HepG2 (cell line): Measurements from ENCODE around the gene TRPV6.

Experiments used
- POLR2A ChIP-seq, 2 experiments: IDR thresholded peaks; 2 replicates each; pipeline ENCODE4 v1.6.1; 2011; ENCODE audit warnings: low read depth in 2 of 2, low read length in 2 of 2, mild to moderate bottlenecking in 1 of 2, moderate library complexity in 1 of 2; ENCODE audit not compliant: insufficient read depth in 1 of 2
- POLR2AphosphoS2 ChIP-seq: IDR thresholded peaks from 2 replicates; pipeline ENCODE4 v1.6.1; 2011; ENCODE audit warnings: low read depth, low read length, improper control_type of control experiment
- RARG ChIP-seq: sonication (generic); formaldehyde crosslinking; IDR thresholded peaks from 2 replicates; pipeline ENCODE4 v1.4.0; 2020; ENCODE audit warnings: low read depth, mild to moderate bottlenecking, missing genetic modification reagents
- SOX6 ChIP-seq, 2 experiments: fragments of 450-650 bp in 1 of 2; sonication (generic) in 1 of 2; formaldehyde crosslinking in 1 of 2; IDR thresholded peaks; 2 replicates each; pipeline versions ENCODE4 v1.4.0 to v1.6.1; 2017 to 2020; ENCODE audit warnings: antibody characterized with exemption in 1 of 2, mild to moderate bottlenecking in 1 of 2, missing genetic modification reagents in 1 of 2
- TCF7L2 ChIP-seq: IDR thresholded peaks from 2 replicates; pipeline ENCODE4 v1.6.1; 2011; ENCODE audit warnings: mild to moderate bottlenecking, low read depth, low read length, moderate library complexity
- TF ChIP-seq, protein P1 (sequence below): conservative IDR thresholded peaks from 2 replicates; pipeline ENCODE4 v1.6.1; 2018; ENCODE audit warnings: missing genetic modification reagents
- TF ChIP-seq, protein P2 (sequence below): sonication (generic); formaldehyde crosslinking; IDR thresholded peaks from 2 replicates; pipeline ENCODE4 v1.5.0; 2020; ENCODE audit warnings: mild to moderate bottlenecking, missing genetic modification reagents, moderate library complexity
- TF ChIP-seq, protein P3 (sequence below): IDR thresholded peaks from 2 replicates; pipeline ENCODE4 v1.6.1; 2016
- TF ChIP-seq, protein P4 (sequence below): sonication (generic); formaldehyde crosslinking; IDR thresholded peaks from 2 replicates; pipeline ENCODE4 v1.5.1; 2020; ENCODE audit warnings: missing genetic modification reagents, mild to moderate bottlenecking, borderline replicate concordance

DNA sequence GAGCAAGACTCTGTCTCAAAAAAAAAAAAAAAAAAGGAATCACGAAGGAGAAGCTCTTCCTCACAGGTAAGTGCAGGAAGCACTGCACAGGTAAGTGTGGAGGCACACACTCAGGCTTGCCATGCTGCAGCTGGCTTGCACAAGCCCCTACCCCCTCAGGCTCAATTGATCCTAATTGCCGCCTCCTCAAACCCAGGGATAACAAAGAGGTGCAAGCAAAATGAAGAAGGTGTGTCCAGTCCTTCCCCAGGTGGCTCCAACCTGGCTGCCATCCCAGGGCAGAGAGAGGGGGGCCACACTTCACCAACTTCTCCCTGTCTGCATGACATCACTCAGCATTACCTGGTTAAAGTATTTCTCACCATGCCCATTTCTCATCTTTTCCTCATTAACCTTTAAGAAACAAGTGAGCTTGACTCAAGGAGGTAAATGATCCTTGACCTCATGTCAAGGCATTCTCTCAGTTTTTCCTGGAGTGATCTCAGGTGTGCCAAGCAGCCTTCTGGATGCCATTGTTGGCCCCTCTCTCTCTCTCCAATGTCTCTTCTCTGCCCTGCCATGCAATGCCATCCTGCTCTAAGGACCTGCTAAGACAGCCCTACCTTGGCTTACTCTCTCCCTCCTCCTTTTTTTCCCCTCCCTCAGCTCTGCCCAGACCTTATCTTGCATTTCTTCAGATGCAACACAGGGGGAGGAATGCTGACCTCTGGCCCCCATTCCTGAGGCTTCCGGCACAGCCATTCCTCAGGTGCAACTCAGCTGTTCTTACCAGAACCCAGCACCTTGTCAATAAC lies 13.0 kb upstream of the TRPV6 start:
- TF ChIP-seq POLR2AphosphoS2 (no peak), RARG (CRISPR knock-in tag) (no peak), POLR2A (IDR thresholded peaks at IDR 0.05; ENCODE audit: insufficient read depth in 1 of 2, low read depth in 2 of 2, low read length in 2 of 2) (no peak), TCF7L2 (no peak), SOX6 (IDR thresholded peaks at IDR 0.05) (no peak), SOX6 (CRISPR knock-in tag; IDR thresholded peaks at IDR 0.05) (no peak)
- TF ChIP-seq, protein P1, sequence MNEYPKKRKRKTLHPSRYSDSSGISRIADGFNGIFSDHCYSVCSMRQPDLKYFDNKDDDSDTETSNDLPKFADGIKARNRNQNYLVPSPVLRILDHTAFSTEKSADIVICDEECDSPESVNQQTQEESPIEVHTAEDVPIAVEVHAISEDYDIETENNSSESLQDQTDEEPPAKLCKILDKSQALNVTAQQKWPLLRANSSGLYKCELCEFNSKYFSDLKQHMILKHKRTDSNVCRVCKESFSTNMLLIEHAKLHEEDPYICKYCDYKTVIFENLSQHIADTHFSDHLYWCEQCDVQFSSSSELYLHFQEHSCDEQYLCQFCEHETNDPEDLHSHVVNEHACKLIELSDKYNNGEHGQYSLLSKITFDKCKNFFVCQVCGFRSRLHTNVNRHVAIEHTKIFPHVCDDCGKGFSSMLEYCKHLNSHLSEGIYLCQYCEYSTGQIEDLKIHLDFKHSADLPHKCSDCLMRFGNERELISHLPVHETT (CRISPR knock-in tag) = no peak
- TF ChIP-seq, protein P2, sequence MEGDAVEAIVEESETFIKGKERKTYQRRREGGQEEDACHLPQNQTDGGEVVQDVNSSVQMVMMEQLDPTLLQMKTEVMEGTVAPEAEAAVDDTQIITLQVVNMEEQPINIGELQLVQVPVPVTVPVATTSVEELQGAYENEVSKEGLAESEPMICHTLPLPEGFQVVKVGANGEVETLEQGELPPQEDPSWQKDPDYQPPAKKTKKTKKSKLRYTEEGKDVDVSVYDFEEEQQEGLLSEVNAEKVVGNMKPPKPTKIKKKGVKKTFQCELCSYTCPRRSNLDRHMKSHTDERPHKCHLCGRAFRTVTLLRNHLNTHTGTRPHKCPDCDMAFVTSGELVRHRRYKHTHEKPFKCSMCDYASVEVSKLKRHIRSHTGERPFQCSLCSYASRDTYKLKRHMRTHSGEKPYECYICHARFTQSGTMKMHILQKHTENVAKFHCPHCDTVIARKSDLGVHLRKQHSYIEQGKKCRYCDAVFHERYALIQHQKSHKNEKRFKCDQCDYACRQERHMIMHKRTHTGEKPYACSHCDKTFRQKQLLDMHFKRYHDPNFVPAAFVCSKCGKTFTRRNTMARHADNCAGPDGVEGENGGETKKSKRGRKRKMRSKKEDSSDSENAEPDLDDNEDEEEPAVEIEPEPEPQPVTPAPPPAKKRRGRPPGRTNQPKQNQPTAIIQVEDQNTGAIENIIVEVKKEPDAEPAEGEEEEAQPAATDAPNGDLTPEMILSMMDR (CRISPR knock-in tag) = no peak
- TF ChIP-seq, protein P3, sequence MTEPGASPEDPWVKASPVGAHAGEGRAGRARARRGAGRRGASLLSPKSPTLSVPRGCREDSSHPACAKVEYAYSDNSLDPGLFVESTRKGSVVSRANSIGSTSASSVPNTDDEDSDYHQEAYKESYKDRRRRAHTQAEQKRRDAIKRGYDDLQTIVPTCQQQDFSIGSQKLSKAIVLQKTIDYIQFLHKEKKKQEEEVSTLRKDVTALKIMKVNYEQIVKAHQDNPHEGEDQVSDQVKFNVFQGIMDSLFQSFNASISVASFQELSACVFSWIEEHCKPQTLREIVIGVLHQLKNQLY (CRISPR knock-in tag) = no peak
- TF ChIP-seq, protein P4, sequence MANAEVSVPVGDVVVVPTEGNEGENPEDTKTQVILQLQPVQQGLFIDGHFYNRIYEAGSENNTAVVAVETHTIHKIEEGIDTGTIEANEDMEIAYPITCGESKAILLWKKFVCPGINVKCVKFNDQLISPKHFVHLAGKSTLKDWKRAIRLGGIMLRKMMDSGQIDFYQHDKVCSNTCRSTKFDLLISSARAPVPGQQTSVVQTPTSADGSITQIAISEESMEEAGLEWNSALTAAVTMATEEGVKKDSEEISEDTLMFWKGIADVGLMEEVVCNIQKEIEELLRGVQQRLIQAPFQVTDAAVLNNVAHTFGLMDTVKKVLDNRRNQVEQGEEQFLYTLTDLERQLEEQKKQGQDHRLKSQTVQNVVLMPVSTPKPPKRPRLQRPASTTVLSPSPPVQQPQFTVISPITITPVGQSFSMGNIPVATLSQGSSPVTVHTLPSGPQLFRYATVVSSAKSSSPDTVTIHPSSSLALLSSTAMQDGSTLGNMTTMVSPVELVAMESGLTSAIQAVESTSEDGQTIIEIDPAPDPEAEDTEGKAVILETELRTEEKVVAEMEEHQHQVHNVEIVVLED (CRISPR knock-in tag) = no peak
